Measurements from ENCODE around the gene RMP24.
A peak's percentile ranks its signal among the peaks of the same experiment; 100 is the strongest.
"Not testable (repeated sequence)": the region's sequence is repeated elsewhere in the genome, so short reads cannot be mapped to it uniquely, and the experiment has no call there.

Gene RMP24

GRCh38 chr18:35972197-35973000, at the start of gene RMP24:
TSS of gene RMP24 (plus strand) at chr18:35972679.
- DNase-seq: peak; percentile 93 to 95

GRCh38 chr18:35923939-35924684, 48.4 kb upstream of the RMP24 start:
- no peak for DNase-seq

GRCh38 chr18:35926884-35927283, 45.6 kb upstream of the RMP24 start:
- DNase-seq: no peak

- DNase-seq: no peak
Observed at GRCh38 chr18:35927430-35927829, 45.0 kb upstream of the RMP24 start.

GRCh38 chr18:35933982-35934381, 38.5 kb upstream of the RMP24 start:
- DNase-seq: no peak

- DNase-seq: no peak
Observed at GRCh38 chr18:35934891-35935290, 37.6 kb upstream of the RMP24 start.

GRCh38 chr18:35935805-35936204, 36.7 kb upstream of the RMP24 start:
- DNase-seq: no peak

- DNase-seq: no peak
Observed at GRCh38 chr18:35936951-35937350, 35.5 kb upstream of the RMP24 start.

GRCh38 chr18:35938158-35938557, 34.3 kb upstream of the RMP24 start:
- no peak for DNase-seq

- no peak for DNase-seq
Observed at GRCh38 chr18:35938562-35938961, 33.9 kb upstream of the RMP24 start.

- DNase-seq: no peak
Observed at GRCh38 chr18:35939138-35939537, 33.3 kb upstream of the RMP24 start.

- DNase-seq: no peak
Observed at GRCh38 chr18:35941299-35941698, 31.2 kb upstream of the RMP24 start.

- no peak for DNase-seq
Observed at GRCh38 chr18:35942133-35942532, 30.3 kb upstream of the RMP24 start.

- no peak for DNase-seq
Observed at GRCh38 chr18:35942661-35943060, 29.8 kb upstream of the RMP24 start.

- DNase-seq: no peak
Observed at GRCh38 chr18:35948080-35948479, 24.4 kb upstream of the RMP24 start.

- no peak for DNase-seq
Observed at GRCh38 chr18:35949090-35949489, 23.4 kb upstream of the RMP24 start.

- DNase-seq: peak; percentile 19 to 37
Observed at GRCh38 chr18:35949903-35950627, 22.4 kb upstream of the RMP24 start.

GRCh38 chr18:35950628-35950982, 21.9 kb upstream of the RMP24 start:
- no peak for DNase-seq

GRCh38 chr18:35953688-35954087, 18.8 kb upstream of the RMP24 start:
- DNase-seq: no peak

- no peak for DNase-seq
Observed at GRCh38 chr18:35956226-35956625, 16.3 kb upstream of the RMP24 start.

- DNase-seq: no peak
Observed at GRCh38 chr18:35962320-35962719, 10.2 kb upstream of the RMP24 start.

GRCh38 chr18:35964319-35964718, 8.2 kb upstream of the RMP24 start:
- DNase-seq: no peak

- not testable (repeated sequence) for DNase-seq
Observed at GRCh38 chr18:35967866-35968265, 4.6 kb upstream of the RMP24 start.
